Ishikawa (cell line): ENCODE measurements around the gene RAB27B.

Experiments
- CEBPB ChIP-seq: IDR thresholded peaks from 2 replicates; pipeline ENCODE4 v1.6.1; 2012
- CREB1 ChIP-seq: IDR thresholded peaks from 2 replicates; pipeline ENCODE4 v1.6.1; 2012; ENCODE audit warnings: low read depth
- EP300 ChIP-seq: IDR thresholded peaks from 2 replicates; pipeline ENCODE4 v1.6.1; 2012; ENCODE audit warnings: borderline replicate concordance
- FOXM1 ChIP-seq: IDR thresholded peaks from 2 replicates; pipeline ENCODE4 v1.6.1; 2012; ENCODE audit warnings: low read depth, borderline replicate concordance
- NFIC ChIP-seq: IDR thresholded peaks from 2 replicates; pipeline ENCODE4 v1.6.1; 2012
- RAD21 ChIP-seq: IDR thresholded peaks from 2 replicates; pipeline ENCODE4 v1.6.1; 2012; ENCODE audit warnings: low read depth
- REST ChIP-seq: IDR thresholded peaks from 2 replicates; pipeline ENCODE4 v1.6.1; 2012; ENCODE audit warnings: low read depth, mild to moderate bottlenecking
- TAF1 ChIP-seq: IDR thresholded peaks from 2 replicates; pipeline ENCODE4 v1.6.1; 2012; ENCODE audit warnings: low read depth, mild to moderate bottlenecking
- TEAD4 ChIP-seq: IDR thresholded peaks from 2 replicates; pipeline ENCODE4 v1.6.1; 2012
- YY1 ChIP-seq: IDR thresholded peaks from 2 replicates; pipeline ENCODE4 v1.6.1; 2012; ENCODE audit warnings: low read depth
- TF ChIP-seq, protein P1 (sequence below): IDR thresholded peaks from 2 replicates; pipeline ENCODE4 v1.6.1; 2012
- TF ChIP-seq, protein P2 (sequence below): IDR thresholded peaks from 2 replicates; pipeline ENCODE4 v1.6.1; 2012

GRCh38 chr18:54926593-54927325, 98.5 kb downstream of the RAB27B start:
- TF ChIP-seq CEBPB (no peak), TAF1 (no peak), RAD21 (no peak), YY1 (no peak), EP300 (no peak), CREB1 (no peak), FOXM1 (no peak), TEAD4 (no peak), REST (no peak), NFIC (no peak)
- TF ChIP-seq, protein P1, sequence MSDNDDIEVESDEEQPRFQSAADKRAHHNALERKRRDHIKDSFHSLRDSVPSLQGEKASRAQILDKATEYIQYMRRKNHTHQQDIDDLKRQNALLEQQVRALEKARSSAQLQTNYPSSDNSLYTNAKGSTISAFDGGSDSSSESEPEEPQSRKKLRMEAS = no peak
- TF ChIP-seq, protein P2, sequence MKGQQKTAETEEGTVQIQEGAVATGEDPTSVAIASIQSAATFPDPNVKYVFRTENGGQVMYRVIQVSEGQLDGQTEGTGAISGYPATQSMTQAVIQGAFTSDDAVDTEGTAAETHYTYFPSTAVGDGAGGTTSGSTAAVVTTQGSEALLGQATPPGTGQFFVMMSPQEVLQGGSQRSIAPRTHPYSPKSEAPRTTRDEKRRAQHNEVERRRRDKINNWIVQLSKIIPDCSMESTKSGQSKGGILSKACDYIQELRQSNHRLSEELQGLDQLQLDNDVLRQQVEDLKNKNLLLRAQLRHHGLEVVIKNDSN = no peak
